ENCODE results near the gene PRKCE.

DNA sequence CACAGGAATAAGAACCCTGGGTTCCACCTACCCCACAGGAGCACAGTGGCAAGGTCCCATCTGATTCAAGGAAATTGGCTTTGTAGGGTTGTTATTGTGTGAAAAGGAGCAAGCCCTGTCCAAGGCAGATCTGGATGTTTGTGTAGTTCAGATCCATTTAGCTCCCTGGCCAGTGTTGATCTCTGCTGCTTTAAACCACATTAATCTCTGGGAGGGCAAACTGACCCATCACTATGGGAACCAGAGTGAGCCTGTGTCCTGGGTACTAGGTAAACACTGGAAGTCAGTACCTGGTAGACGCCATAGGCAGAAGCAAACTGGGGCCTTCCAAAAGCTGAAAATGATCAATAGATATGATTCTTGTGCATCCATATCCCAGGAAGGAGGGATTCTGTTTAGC, 374.2 kb downstream of the PRKCE start:
- TF ChIP-seq, protein P1, sequence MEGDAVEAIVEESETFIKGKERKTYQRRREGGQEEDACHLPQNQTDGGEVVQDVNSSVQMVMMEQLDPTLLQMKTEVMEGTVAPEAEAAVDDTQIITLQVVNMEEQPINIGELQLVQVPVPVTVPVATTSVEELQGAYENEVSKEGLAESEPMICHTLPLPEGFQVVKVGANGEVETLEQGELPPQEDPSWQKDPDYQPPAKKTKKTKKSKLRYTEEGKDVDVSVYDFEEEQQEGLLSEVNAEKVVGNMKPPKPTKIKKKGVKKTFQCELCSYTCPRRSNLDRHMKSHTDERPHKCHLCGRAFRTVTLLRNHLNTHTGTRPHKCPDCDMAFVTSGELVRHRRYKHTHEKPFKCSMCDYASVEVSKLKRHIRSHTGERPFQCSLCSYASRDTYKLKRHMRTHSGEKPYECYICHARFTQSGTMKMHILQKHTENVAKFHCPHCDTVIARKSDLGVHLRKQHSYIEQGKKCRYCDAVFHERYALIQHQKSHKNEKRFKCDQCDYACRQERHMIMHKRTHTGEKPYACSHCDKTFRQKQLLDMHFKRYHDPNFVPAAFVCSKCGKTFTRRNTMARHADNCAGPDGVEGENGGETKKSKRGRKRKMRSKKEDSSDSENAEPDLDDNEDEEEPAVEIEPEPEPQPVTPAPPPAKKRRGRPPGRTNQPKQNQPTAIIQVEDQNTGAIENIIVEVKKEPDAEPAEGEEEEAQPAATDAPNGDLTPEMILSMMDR (conservative IDR thresholded peaks at IDR 0.05; ENCODE audit: low read depth, low read length): no peak
- TF ChIP-seq EZH2 (IDR thresholded peaks at IDR 0.05; ENCODE audit: borderline replicate concordance, low read depth, low read length, poor library complexity, severe bottlenecking): no peak
